G401.6 (cell line): ENCODE data around the gene MTA1.

Source experiments
- FAIRE-seq: peaks from 2 replicates; lab custom pipeline; 2012; peaks lifted over from hg19 to GRCh38; lab: Jason Lieb, UNC

MTA1 gene

DNA sequence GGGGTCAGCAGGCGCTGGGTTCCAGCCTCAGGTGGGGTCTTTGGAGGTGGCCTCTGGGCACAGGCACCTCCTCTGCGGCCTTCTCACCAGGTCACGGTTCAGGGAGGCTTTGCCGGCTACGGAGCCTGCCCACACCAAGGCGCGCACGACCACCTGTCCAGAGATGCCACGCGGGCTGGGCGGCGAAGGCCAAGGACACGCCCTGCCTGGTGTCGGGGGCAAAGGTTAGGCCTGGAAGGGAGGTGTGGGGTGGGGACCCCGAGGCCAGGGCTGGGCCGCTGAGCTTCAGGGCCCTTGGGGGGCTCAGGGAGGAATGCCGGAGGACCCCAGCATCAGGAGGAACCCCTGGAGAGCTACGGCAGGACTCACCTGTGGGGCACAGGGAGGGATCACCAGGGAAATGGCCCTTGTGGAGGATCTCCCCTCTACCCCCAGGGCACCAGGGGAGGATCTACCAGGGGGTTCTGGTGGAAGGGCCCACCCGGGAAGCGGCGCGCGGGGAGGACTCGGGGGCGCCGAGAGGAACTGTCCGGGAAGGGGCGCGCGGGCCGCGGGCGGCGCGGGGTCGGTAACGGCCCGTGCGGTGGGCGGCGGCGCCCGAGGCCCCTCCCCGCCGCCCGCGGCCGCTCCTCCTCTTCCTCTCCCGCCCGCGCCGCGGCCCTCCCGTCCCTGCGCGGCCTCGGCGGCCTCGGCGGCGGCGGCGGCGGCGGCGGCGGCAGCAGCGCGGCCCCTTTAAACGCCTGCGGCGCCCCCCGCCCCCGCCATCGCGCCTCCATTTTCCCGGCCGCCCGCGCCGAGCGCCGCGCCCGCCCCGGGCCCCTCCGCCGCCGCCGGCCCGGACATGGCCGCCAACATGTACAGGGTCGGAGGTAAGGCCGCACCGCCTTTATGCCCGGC, at the start of gene MTA1:
Gene MTA1 (plus strand): TSS at position 633 of the 897 bp plus-strand sequence. CDS start 209 bp downstream, at position 842.
- FAIRE-seq, result no peak

DNA sequence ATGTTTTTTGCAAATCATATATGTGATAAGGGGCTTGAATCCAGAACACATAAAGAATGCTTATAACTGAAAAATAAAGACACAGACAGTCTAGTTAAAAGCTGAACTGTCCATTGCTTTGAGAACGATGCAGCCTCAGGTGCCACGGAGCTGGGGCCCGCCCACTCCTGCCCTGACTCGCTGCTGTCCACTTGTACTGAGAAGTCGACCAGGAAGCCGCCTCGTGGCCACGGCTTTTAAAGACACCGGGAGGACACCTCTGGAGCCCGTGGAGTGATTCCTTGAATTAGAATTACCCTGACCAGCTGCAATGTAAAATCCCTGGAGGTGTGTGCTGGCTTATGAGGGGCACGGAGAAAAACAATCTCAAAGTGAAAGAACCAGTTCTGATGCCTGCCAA, 45.2 kb upstream of the MTA1 start:
- FAIRE-seq, result no peak

DNA sequence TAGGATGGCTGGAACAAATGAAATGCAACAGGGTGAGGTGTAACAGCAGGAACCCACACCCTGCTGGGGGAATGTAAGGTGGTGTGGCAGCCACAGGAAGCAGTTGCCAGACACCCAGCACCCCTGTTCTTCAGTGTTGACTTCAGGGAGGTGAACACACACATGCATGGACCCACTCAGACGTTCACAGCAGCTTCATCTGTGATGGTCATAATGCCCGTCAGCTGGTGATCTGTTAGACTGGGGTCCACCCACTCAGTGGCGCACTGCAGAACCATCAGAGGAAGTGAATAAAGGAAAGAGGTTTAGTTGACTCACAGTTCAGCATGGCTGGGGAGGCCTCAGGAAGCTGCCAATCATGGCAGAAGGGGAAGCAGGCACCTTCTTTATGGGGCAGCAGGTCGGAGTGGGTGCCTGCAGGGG, 44.0 kb upstream of the MTA1 start:
- FAIRE-seq, result no peak

DNA sequence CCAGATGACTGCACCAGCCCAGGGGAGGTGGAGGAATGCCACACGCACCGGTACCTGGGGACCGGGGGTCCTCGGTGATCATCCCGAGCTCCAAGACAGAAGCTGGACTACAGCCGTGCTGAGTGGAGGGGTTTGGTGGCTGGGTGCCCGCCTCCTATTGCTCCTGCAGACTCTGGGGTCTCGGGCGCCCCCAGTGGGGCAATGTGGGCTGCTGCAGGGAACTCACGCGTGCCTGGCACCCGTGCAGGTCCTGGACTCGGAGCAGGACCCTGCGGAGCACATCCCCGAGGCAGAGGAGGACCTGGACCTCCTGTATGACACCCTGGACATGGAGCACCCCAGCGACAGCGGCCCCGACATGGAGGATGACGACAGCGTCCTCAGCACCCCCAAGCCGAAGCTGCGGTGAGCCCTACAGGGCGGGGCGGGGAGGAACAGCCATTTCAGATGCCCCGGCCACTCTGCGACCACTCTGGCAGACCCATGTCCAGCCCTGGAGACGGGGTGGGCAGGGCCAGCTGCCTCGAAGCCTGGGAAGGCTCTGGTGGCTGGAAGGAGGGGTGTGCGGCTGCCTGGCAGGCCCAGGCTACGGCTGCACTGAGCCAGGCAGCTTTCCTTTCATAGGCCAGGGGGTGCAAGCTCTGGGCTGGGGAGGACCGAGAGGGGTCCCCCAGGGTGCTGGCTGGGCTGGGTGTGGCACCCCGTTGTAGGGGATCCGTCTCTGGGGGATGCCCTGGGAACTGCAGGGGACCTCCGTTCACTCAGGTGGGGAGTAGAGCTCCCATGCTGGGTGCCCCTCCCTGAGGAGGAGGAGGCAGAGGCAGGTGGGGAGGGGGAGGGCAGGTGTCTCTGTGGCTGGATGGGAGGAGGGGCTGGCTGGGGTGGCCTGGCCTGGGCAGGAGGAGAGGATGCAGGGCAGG, 42.8 kb upstream of the MTA1 start:
- no peak for FAIRE-seq

DNA sequence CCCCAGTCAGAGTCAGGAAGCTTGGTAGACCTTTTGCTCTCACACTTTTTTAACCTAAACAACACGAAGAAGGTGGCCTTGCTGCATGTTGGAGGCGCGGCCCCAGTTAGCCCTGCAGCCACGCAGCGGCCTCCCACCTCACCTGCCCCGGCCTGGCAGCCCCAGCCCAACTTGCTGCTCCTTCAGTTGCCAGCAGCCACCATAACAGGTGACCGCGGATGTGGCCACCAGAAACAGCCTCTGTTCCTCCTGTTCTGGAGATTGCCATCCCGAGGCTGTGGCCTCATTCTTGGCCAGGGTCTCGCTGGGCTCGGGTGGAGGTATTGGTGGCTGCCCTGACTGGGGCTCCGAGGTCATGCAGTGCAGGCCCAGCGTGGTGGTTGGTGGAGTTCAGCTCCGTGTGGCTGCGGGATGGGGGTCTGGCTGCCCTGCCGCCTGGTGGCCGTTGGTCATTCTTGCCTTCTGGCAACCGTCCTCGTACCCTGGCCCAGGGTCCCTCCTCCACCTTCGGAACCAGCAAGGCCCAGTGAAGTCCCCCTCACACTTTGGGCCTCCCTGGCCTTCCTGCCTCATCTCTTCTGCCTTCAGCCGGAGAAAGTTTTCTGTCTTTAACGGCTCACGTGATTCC, 42.0 kb upstream of the MTA1 start:
- FAIRE-seq, result no peak

DNA sequence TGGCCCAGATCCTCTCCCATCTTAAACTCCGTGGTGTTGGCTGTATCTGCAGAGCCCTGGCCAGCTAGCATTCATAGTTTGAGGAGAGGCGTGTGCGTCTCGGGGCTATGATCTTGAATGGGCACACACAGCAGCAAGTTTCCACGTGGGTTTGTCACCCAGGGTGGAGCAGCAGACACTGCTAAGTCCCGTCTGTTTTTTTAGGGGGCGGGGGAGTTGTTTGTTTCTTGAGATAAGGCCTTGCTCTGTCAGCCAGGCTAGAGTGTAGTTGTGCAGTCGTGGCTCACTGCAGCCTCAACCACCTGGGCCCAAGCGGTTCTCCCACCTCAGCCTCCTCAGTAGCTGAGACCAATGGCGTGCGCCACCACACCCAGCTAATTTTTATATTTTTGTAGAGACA, 41.4 kb upstream of the MTA1 start:
- FAIRE-seq, result no peak

DNA sequence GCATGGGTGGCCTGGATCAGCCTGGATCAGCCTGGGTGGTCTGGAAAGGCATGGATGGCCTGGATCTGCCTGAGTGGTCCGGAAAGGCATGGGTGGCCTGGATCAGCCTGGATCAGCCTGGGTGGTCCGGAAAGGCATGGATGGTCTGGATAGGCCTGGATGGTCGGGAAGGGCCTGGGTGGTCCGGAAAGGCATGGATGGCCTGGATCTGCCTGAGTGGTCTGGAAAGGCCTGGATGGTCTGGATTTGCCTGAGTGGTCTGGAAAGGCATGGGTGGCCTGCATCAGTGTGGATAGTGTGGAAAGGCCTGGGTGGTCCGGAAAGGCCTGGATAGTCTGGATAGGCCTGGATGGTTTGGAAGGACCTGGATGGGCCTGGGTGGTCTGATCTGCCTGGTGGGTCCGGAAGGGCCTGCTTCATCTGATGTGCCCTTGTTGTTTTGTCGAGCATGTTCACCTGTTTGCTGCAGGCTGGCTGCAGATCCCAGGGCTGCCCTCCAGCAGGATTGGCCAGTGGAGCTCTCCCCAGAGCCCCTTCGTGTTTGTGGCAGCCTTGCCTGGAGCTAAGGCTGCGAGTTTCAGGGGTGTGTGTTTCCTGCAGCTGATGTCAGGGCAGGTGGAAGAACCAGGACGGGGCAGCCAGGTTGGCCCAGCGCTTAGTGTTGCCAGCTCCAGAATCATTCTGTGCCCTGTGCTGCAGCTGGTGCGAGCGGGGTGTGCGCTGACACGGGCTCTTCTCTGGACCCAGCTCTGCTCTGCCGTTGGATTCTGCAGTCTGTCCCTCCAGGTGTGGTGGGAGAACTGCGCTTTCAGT, 40.5 kb upstream of the MTA1 start:
- FAIRE-seq, result no peak

DNA sequence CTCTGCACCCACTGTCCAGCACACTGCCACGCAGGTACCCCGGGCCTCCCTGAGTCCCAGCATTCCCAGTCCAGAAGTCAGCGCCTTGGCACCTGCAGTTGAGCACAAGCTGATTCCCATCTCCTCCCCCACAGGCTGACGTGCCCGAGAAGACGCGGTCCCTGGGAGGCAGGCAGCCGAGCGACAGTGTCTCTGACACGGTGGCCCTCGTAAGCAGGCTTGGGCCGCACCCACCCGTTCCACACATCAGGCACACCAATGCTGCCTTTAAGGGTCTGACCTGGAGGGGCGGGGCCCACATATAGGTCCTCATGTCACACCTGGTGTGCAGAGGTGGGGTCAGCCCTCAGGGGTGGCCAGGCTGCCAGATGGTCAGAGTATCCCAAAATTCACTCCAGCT, 39.7 kb upstream of the MTA1 start:
- no peak for FAIRE-seq

DNA sequence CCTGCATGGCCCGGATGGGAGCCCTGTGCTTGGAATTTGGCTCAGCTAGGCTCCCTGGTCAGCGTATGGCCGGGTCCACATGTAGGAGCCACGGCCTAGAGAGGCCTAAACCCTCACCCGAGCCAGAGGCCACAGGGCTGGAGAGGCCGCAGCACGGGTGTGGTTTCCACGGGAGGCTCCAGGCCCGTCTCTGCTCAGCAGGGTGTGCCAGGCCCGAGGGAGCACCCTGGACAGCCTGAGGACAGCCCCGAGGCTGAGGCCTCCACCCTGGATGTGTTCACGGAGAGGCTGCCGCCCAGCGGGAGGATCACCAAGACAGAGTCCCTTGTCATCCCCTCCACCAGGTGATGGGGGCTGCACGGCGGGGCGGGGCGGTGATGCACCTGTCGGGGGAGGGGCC, 38.9 kb upstream of the MTA1 start:
- FAIRE-seq, result no peak

DNA sequence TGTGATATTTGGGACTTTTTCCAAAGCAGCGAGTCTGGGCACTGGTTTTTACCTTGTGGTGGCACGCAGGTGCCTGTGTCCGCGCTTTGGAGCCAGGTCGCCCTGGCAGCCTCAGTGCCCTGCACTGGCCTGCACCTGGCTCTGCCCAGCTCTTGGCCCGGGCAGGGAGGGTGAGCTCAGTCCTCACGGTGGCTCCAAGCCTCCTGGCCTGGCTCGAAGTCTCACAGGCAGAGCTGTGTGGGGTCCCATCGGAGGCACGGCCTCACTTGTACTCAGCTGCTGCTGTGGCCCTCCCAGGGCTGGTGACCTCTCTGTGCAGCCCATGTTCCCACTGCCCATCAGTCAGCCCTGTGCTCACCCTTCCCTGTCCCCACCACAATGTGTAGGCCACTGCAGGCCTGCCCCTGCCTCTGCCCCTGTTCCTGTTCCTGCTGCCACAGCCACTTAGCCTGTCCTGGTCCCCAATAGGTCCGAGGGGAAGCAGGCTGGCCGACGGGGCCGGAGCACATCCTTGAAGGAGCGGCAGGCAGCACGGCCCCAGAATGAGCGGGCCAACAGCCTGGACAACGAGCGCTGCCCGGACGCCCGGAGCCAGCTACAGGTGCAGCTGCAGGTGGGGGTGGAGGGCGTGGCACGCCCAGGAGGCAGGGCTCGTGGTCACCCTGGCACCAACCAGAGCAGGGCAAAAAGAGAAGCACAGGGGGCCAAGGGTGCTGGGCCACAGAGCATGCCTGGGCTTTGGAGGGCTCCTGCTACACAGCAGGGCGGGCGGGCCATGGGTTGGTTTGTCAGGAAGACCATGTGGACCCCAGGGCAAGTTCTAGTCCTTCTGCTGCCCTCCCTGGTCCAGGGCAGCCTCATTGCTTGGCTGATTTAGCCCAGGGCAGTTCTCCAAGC, 37.9 kb upstream of the MTA1 start:
- FAIRE-seq, result no peak

DNA sequence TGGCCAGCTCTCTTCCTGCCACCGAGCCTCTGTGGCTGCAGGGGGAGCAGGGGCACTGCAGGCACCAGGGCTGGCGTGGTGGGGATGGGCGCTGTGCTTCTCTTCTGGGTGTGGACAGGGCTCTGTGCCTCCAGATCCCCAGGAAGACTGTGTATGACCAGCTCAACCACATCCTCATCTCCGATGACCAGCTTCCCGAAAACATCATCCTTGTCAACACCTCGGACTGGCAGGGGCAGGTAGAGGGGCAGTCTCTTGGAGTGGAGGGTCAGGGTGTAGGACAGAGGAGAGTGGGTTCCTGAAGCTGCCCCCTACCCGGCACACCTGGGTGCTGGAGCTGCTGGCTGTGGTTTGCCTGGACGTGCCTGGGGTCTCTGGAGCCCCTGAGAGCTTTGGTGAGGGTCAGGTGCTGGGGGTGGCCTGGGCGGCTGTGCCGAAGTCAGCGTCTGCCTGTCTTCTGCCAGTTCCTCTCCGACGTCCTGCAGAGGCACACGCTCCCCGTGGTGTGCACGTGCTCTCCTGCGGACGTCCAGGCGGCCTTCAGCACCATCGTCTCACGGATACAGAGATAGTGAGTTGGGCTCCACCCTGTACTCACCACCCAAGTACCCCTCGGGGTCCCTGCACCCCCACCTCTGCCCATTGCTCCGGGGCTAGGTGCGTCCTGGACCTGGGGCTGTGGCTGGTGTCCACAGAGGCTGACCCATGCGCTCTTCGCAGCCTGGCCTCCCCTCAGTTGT, 37.1 kb upstream of the MTA1 start:
- FAIRE-seq, result no peak

DNA sequence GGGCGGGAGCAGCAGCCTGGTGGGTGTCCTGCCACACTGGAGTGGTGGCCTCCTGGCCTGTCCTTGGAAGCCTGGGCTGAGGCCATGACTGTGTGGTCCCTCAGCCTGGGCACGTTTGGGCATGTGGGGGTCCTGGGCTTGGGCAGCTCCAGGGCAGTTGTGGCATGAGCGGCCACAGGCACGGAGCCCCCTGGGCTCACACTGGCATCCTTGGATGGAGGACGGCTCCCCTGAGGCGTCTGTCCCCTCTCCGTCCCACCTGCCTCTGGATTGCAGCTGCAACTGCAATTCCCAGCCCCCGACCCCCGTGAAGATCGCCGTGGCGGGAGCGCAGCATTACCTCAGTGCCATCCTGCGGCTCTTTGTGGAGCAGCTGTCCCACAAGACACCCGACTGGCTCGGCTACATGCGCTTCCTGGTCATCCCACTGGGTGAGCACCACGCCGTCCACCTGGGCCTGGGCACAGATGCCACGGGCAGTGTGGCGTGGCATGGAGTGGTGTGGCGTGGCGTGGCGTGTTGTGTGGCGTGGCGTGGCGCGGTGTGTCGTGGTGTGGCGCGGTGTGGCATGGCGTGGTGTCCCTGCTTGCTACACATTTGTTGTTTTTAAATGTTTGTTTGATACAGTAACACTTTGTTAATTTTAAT, 36.4 kb upstream of the MTA1 start:
- no peak for FAIRE-seq

DNA sequence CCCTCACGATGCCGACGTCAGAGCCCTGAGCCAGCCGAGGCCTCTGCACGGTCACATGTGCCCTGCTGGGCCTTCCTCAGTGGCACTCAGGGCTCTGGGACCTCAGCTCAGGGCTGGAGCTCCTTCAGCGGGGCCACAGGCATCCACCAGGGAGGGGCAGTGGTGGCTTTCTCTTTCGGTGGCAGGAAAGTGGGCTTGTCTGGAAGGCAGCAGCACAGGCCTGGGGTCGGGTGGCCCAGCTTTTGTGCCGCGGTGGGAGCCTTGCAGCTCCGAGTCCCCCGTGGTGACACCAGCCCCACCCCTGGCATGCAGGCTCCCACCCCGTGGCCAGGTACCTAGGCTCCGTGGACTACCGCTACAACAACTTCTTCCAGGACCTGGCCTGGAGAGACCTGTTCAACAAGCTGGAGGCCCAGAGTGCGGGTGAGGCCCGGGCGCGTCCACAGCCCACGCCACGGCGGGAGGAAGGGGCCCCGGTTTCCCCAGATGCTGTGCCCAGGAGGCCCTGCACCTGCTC, 35.5 kb upstream of the MTA1 start:
- no peak for FAIRE-seq

DNA sequence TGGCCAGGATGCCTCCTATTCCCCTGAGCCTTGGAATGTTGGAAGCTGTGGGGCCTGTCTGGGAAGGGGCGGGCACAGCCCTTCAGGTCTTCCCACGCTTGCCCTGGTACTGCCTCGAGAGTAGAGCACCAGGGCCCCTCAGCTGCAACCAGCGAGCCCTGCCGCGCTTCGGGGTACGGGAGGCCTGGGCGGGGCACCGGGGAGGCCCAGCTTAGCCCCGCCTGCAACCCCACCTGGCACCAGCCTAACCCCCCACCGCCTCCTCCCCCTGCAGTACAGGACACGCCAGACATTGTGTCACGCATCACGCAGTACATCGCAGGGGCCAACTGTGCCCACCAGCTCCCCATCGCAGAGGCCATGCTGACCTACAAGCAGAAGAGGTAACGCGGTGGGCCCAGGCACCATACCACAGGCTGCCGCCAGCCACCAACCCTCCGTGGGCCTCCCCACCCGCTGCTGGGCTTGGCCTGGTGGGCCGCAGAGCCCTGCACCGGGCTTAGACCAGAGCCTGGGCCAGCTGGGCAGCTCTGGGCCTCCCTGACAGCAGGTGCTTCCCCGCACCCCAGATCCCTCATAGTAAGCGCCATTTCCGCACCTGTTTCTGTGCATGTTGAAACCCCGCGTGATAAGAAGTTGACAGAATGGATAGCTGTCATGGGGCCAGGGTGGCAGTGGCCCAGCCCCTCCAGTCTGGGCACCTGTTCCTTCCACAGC, 34.9 kb upstream of the MTA1 start:
- no peak for FAIRE-seq

DNA sequence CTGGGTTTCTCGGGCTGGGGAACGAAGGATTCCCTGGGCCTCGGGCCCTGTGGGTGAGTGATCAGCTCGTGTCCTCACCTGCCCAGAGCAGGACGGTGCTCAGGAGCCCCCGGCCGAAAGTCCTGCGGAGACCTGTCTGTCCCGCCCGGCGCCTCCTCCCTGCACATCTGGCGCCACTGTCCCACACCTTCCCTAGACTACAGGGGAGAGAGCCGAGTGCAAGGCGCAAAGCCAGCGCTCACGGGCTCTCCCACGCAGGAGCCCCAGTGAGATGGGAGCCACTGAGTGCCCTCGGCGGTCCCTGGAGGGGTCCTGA, 34.3 kb upstream of the MTA1 start:
- no peak for FAIRE-seq

DNA sequence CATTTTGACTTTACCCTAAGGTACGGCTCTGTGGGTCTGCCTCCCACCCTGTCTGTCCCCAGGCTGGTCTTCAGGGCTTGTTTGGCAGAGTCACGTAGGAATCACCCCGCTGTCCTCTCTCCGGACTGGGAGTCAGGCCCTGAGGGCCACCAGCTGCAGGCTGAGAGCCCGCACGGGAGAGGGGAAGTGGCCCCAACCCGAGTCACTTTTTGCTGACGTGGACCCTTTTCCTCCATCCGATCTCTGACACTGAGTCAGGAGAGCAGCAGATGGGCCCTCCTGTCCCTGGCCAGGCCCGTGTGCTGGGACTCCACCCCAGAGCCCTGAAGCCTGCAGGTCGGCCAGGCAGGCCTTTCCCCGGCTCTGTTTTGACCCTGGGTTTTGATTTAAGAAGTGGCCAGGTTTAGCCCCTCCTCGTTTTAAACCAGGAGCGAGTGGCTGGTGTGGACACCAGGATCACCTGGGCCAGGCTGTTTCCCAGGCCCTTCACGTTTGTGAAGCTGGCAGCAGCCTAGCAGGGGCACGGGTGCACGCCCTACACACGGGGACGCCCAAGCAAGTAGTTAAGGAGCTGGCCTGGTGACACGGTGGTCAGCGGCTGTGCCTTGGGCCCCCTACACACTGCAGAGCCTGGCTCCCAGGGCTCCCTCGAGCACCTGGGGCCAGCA, 33.8 kb upstream of the MTA1 start:
- no peak for FAIRE-seq

DNA sequence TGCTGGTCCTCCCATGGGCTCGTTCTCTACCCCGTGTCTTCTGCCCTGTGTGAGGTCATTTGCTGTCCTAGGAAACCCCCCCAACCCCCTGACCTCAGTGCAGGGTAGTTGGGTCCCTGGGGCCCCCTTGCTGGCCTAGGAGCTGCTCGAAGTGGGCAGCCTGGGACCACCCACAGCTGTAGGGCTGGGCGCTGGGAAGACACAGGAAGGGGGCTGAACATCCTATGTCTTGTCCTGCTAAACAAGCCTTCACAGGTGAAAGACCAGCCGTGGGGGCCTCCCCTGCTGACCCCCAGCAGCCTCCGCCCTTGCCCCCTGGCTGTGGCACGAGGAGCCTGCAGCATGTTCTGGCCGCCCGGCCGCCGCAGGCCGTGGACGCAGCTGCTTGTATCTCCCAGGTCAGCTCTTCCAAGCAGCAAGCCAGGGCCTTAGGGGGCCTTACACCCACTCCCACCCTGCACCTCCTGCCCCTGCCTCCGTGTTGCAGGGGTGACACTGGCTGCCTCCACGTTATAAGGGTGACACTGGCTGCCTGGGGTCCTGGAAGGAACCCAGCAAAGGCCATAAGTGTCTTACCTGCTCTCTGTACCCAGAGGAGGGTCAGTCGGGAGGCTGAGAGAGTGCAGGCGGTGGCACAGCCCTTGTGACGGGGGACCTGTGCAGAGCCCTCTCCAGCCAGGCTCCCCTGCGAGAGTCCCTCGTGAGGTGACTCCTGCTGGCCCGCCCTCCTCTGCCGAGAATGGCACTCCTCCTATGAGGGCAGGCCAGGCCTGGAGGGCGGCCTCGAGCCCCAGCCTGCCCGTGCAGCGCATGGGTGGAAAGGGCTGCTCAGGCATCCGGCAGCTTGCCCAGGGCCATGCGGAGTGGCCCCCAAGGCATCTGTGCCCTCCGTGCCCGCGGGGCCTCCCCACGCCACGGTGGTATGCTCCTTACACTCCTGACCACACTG, 32.8 kb upstream of the MTA1 start:
- FAIRE-seq, result no peak
